ENCODE data around the gene RGSL1.

Gene RGSL1

DNA sequence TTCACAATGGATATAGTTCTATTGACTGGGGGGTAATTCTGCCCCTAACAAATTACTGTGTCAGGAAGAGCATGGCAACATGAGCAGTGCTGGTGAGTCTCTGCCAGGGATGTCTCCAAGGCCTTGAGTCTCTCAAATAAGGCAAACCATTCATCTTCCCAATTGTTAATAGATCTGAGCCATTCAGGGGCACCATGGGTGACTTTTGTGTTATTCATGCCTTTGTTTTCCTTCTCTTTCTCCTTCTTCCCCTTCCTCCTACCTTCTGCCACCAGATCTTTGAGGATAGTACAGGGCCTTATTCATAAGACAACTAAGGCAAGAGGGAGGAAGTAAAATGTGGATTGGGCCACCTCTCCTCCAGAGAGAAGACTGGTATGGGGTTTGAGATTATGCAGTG is at the start of gene RGSL1:
Gene RGSL1 (plus strand): TSS at position 60 of the 400 bp plus-strand sequence. CDS start 20 bp downstream, at position 80.
- DNase-seq (ENCODE audit: low spot score), result no peak

DNA sequence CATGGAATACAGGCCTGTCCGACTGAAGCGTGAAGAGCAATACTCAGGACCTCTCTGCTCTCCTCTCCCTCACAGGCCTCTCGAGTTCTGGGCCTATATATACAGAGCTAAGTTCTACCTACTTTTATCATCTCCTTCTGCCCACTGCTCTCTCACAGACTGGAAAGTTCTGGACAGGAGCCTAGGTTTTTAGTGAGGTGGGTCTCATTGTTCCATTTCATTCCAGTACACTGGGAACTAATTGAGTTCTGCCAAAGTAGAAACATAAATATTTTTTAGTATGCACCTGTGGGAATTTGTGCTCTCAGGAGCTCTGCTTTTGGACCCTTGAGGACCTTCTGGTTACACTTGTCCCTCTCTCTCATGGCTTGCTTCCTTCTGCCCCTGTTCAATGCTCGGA is 49.4 kb upstream of the RGSL1 start, which contains the start of gene TEDDM1:
Gene TEDDM1 (minus strand): TSS at position 101 of the 400 bp plus-strand sequence. CDS start 182 bp downstream, outside the sequence.
- no peak for DNase-seq (ENCODE audit: low spot score)

DNA sequence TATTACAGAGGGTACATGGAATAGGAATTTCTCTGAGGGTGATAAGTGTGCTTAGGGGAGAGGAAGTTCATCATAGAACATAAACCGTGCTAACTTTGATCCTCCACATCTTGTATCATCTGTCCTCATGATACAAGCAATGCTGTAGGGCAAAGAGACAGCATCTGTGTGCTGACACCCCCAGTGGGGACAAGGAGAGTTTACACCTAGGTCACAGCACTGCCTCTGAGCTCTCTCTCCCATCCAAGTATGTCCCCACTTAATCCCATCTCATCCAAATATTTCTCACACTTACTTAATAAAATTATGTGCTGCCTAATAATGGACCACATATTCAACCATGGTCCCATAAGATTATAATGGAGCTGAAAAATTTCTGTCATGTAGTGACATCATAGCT is 45.2 kb upstream of the RGSL1 start:
- DNase-seq (ENCODE audit: low spot score), result no peak

DNA sequence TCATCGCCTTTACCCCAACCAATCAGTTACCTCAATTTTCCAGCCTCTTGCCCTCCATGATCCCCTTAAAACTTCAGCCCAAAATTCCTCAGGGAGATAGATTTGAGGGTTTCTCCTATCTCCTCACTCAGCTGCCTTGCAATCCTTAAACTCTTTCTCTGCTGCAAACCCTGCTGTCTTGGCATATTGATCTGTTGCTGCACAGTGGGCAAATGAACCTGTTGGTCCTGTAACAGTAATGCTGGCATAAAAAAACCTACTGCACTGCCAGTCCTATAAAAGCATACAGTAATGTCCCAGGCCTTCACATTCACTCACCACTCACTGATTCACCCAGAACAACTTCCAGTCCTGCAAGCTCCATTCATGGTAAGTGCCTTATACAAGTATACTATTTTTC is 44.4 kb upstream of the RGSL1 start:
- DNase-seq (ENCODE audit: low spot score), result no peak

DNA sequence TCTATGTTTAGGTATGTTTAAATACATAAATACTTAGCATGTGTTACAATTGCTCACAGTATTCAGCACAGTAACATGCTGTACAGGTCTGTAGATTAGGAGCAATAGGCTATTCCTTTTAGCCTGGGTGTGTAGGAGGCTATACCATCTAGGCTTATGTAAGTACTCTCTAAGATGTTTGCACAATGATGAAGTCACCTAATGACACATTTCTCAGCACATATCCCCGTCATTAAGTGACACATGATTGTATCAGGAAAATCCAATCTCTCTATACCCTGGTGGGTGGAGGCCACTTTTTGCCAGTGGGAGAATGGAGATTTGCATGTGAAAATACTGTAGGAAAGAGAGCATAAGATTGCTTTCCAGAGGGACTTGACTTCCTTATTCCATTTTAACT is 43.9 kb upstream of the RGSL1 start:
- DNase-seq (ENCODE audit: low spot score), result no peak

DNA sequence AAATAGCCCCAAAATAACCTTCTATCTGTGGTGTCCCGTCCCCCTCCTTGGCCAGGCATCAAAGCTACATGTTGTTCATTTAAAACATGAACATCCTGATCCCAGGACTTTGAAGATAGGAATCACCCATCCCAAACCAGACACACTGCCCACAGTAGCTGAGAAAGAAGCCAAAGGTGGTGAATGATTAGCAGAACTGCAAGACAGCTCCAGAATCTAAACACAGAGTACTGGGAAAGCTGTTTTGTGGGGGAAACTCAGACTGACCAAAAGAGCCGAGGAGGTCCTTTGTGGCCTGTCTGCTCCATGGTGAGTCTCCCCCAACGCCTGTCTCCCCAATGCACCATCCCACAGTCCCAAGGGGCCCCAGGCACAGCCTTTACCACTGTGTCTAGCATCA is 42.2 kb upstream of the RGSL1 start:
- DNase-seq (ENCODE audit: low spot score), result no peak

DNA sequence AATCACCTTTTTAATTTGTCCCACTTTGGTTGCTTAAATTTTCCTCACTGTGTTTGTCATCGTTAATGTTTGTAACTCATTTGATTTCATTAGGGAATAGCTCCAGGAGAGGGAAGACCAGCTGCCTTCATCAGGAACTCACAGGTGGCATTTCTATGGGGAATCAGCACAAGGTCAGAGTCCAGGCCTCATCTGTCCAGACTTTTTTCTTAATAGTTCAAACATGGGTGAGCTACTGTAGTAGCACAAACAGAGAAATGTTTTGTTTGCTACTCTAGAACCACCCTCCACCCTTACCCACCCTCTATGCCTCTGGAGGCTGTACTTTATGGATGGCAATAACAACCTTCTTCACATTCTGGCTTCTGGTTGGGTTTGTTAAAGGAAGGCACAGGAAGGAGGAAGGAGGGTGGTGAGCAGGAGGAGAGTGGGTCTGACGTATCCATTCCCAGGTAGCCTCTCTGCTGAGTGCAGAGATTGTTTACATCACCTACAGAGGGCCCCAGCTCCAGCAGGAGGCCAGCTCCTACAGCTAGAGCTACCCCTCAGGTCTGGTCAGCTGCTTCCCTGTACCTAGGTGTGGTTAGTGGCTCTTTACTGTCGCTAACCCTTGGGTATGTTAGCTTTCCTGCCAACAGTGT is 41.4 kb upstream of the RGSL1 start:
- DNase-seq (ENCODE audit: low spot score), result no peak

DNA sequence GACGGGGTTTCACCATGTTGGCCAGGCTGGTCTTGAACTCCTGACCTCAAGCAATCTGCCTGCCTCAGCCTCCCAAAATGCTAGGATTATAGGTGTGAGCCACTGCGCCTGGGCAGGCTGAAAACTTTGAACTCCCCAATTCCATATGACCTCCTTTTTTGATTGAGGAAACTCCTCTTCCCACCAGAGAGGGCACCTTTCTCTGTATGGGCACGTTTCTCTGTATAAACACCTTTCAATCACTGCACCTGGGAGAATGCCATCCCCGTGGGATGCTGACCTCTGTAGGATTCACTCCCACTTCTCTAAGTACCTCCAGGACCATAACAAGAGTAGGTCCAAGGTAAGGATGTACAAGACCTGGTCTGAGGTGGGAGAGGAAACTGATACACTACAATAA is 39.8 kb upstream of the RGSL1 start:
- DNase-seq (ENCODE audit: low spot score), result no peak

DNA sequence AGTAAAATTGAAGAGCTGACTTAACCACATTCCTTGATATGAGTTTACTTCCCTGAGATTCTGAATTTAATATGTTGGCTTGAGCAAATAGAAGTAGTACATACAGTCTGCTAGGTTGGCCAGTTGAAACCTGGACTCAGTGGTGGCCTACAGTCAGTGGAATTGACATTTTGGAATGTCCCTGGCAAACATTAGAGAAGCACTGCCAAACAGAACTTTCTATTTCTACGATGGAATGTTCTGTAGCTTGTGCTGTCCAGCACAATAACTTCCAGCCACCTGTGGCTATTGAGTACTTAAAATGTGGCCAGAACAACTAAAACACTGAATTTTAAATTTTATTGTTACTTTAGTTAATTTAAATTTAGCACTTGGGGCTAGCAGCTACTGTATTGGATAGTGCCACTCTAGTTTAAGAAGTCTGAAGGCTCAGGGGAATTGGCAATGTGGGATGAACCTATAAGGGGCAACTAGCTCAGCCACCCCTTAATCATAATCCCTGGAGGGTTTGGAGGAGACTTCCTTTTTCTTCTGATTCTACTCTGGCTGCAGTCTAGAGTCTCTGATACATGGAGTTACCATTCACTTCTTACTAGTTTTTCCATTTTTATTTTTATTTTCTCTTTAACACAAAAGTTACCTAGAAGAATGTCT is 39.2 kb upstream of the RGSL1 start:
- DNase-seq (ENCODE audit: low spot score), result no peak

DNA sequence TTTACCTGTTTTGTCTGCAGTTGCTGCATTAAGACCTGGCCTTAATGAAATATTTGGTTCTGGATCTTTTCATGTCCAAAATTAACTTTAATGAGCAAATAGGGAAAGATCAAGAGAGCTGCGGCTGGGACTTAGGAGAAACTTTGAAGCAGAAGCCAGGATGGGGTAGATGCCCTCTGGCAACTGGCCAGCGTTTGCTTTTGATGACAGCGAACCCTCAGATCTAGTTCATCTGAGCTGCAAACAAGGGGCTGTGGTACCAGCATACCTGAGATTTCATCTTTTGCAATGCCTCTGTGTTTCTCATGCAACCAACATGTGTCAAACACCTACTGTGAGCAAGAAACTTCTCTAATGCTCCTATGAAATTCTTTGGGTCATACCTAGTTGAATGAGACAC is 36.5 kb upstream of the RGSL1 start:
- no peak for DNase-seq (ENCODE audit: low spot score)

DNA sequence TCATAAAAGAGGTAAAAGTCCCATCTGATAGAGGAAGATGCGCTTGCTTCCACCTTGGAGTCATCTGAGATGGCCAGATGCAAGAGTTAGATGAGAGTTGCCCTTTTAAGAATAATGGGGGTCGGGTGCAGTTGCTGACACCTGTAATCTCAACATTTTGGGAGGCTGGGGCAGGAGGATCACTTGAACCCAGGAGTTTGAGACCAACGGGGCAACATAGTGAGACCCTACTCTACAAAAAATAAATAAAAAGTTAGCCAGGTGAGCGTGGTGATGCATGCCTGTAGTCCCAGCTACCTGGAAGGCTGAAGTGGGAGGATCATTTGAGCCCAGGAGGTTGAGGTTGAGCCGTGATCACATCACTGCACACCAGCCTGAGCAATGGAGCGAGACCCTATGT is 36.0 kb upstream of the RGSL1 start:
- no peak for DNase-seq (ENCODE audit: low spot score)

DNA sequence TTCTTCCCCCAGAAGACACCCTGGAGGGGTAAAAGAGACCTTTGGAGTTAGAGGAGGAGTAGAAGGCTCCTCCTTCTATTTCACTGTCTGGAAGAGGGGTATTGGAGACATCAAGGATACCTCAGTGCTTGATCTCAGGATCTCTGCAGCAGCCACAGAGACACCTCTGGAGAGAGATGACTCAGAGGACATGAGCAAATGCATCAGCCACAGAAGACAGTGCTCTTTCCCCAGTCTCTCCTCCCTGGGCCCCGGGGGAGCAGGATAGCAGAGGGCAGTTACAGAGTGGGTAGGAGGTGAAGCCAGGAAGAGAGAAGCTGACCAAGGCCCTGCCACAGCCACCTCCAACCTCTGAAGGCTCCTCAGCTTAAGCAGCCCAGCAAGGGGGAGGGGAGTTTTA is 34.2 kb upstream of the RGSL1 start:
- no peak for DNase-seq (ENCODE audit: low spot score)

DNA sequence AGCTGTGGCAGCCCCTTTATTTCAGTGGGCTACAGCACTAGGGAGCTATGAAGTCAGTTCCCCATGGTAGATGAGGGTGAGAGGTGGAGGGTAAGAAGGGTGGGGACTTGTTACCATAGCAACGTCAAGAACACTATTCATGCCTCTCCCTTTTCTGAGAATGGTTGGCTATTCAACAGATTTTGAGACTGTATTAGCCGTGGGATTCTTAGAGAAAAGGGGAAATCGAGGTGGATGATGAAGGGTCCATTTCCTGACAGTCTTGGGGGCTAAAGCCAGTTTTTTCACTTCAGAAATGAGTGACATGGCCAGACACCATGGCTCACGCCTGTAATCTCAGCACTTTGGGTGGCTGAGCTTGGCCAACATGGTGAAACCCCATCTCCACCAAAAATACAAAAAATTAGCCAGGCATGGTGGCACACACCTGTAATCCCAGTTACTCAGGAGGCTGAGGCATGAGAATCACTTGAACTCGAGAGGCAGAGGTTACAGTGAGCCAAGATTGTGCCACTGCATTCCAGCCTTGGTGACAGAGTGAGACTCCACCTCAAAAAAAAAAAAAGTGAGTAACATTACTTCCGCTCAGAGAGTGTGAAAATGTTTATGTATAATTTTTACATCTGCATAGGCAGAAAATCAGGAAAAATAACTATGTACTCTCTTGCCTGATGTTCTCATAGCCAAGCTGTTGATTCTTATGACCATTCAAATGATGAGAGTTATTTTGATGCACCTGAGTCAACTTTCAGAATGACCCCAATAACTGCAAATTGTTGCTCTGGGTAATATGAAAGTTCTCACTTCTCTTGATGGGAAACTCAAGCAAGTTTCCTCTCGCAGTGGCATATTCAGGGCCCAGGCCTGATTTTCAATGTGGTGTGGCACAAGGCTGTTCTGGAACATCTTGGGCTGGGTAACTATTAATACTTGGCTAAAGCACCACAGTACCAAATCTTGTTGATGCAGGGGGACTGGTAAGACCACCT is 23.2 kb upstream of the RGSL1 start:
- no peak for DNase-seq (ENCODE audit: low spot score)

DNA sequence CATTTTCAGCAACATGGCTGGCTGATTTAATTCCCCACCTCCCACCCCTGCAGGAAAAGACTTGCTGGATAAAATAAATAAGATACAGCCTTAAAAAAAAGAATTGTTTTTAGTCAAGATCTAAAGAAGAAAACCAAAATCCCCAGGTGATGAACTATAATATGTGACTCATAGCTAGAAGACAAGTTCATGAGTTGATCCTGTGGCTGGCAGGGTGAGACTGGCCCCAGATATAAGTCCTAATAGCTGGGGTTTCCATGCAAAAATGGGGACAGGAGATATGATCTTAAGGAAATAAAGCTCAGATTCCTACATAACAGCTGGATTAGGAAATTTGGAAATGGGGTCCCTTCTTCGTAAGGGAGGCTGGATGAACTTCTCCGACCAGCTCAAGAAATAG is 21.9 kb upstream of the RGSL1 start:
- no peak for DNase-seq (ENCODE audit: low spot score)

DNA sequence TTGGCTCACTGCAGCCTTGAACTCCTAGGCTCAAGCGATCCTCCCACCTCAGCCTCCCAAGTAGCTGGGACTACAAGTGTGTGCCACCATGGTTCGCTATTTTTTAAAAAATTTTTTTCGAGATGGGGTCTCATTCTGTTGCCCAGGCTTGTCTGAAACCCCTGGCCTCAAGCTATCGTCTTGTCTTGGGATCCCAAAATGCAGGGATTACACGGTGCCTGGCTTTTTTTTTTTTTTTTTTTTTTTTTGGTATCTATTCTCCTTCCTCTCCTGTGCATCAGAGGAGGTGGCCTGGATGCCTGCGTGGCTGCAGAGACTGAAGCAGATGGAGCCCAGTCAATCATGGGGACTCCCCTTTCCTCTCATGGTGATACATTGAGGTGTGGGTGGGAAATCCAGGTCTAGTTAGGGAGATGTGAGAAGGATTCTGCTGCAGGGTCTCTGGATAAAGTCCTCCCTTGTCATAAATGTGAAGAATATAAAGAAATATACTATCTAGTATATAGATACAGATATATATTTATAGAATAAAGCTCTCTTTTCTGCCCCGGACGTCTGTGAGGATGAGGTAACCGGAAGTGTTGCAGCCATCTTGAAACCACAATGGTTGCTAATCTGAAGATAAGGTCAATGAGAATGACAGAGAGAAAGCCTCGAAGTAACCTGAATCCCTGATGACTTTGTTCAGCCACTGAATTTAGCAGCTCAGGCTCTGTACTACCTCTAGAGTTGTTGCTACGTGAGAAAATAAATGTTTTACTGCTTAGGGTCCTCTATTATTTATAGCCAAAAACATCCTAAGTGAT is 19.5 kb upstream of the RGSL1 start:
- DNase-seq (ENCODE audit: low spot score), result no peak

DNA sequence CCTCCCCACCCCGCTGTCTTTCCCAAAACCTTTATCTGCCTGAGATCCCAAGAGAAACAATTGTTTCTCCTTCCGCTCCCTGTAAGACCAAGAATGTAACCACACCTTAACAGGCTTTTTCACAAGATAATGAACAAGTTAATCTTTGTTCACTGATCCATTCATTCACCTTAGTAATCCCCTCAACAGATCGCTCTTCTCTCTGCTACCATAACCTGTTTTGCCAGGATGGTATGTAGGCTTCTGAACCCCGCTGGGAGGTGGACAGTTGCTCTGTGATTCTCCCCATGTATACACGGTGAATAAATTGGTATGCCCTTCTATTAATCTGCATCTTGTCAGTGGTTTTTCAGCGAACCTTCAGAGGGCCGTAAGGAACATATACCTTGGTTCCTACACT is 18.7 kb upstream of the RGSL1 start:
- no peak for DNase-seq (ENCODE audit: low spot score)

DNA sequence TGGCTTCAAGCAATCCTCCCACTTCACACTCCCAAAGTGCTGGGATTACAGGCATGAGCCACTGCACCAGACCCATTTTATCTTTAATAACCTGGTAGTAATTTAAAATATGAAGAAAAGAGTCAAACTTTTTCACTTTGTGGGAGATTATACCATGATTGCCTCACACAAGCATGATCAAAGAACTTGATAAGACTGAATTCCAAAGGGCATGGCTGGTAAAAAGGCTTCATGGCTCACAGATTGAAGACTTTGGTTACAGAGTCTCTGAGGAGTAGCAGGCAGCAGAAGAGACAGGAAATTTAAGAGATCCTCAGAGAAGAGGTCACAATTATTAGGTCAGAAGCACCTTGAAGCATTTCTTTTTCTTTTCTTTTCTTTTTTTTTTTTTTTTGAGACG is 16.4 kb upstream of the RGSL1 start:
- DNase-seq (ENCODE audit: low spot score), result no peak

DNA sequence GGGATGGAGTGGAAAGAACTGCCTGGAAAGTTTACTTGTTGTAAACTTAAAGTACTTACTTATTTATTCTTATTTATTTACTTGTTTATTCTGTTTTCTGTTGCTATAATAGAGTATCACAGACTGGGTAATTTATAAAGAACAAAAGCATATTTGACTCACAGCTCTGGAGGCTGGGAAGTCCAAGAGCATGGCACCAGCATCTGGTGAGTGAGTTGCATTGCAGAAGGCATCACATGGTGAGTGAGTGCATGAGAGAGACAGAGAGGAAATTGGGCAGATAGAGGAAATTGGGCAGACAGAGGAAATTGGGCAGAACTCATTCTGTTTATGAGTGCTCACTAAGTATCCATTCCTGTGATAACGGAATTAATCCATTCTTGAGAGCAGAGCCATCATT is 11.6 kb upstream of the RGSL1 start:
- no peak for DNase-seq (ENCODE audit: low spot score)

DNA sequence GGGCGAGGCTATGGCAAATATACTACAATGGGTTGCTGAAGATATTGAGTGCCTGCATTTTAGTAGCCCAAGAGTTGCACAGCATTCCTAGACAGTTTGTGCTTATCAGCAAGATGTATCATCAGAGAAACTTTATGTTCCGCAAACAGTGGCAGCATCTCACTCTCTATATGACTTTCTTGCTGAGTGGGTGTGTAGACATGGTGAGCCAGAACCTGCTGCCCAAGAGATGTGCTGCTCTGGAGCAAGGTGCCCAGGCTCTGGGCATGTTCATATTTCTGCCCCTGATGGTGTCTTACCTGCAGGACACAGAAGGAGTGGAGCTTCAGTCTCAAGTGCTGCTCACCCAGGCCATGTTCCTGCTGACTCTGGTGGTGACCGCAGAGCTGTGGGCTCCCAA is 8.2 kb upstream of the RGSL1 start:
- DNase-seq (ENCODE audit: low spot score), result no peak

DNA sequence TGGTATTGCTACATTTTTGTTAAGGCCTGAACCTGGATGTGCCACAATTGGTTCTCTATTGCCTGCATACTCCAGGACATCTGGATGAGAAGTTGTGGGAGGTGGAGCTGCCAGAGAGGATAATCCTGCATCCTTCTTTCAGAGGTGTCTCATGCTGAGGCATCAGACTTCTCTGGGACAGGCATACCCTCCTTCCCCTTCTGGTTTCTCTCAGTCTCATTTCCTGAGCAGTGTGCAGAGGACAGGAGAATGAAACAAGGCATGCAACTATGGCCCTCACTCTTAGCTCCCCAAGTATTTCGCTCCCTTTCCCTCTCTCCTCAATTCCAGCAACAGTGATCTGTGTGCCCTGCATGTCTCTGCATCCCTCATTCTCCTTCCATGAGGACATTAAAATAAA is 7.6 kb upstream of the RGSL1 start:
- DNase-seq (ENCODE audit: low spot score), result no peak

DNA sequence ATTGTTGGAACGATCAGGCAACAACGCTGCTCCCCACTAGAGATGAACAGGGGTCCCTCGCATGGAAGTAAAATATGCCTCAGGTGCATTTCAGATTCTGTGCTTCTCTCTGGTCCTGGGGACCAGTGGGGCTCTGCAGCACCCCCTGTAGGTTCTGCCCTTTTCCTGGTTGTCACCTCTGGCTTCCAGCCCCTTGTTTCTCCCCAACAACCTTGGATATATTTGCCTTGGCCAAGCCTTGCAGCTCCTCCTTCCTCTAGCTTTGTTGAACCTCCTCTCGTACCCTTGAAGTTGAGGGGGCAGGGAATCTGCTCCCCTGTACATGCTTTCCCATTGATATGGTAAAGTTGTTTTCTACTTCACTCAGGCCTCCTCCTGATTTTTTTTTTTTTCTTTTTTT is 5.4 kb upstream of the RGSL1 start:
- DNase-seq (ENCODE audit: low spot score), result no peak
